Pancreas (tissue), 10 donors: ENCODE measurements around the gene WDR38. TPM values are rescaled to one million over a fixed set of nuclear protein-coding genes. Genes with fewer than 3 reads are reported as not detected.

Source experiments
- ATAC-seq, 4 donors: fragments of 200-7000 bp; cut with Tn5 transposase; one replicate each; pipeline versions ENCODE4 v1.8.0 to v1.9.1; 2020; ENCODE audit warnings: mild to moderate bottlenecking in 4 of 4, moderate library complexity in 4 of 4
- DNase-seq, 6 donors: peaks; one replicate each; pipeline ENCODE4 v3.0.0-alpha.2; 2020
- FAIRE-seq: peaks from 2 replicates; lab custom pipeline; 2012; peaks lifted over from hg19 to GRCh38; lab: Jason Lieb, UNC
- H3K27ac ChIP-seq, 4 donors: fragments of 200-600 bp; sonication (generic); 1 replicate in 3 of 4; 2 replicates in 1 of 4; pipeline versions ENCODE4 v1.5.0 to v1.8.0; 2020
- H3K27me3 ChIP-seq, 4 donors: fragments of 200-600 bp; one replicate each; pipeline ENCODE4 v1.8.0; 2021
- H3K36me3 ChIP-seq, 3 donors: fragments of 200-600 bp; sonication (generic) in 1 of 3; one replicate each; pipeline versions ENCODE4 v1.5.0 to v1.8.0; 2020 to 2021
- H3K4me1 ChIP-seq, 3 donors: fragments of 200-600 bp; one replicate each; pipeline ENCODE4 v1.8.0; 2021
- H3K4me3 ChIP-seq, 4 donors: fragments of 200-600 bp; sonication (generic) in 2 of 4; one replicate each; pipeline versions ENCODE4 v1.5.0 to v1.8.0; 2020 to 2021
- H3K9me3 ChIP-seq, 4 donors: fragments of 200-600 bp; one replicate each; pipeline ENCODE4 v1.8.0; 2021
- CTCF ChIP-seq, 4 donors: fragments of 200-600 bp; sonication (generic) in 3 of 4; IDR thresholded peaks; one replicate each; pipeline versions ENCODE4 v1.5.0 to v1.8.0; 2021; ENCODE audit warnings: antibody characterized with exemption in 4 of 4
- WGBS, 2 donors: extraction: QIAGEN DNeasy Blood & Tissue Kit; methylation state at CpG; one replicate each; pipeline ENCODE4 v1.1.7; 2013; 5-methylcytosine and 5-hydroxymethylcytosine counted together
- intact Hi-C, 3 donors: fragments of 100-400 bp; cut with DNase I; formaldehyde crosslinking; loops; one replicate each; pipeline versions ENCODE4 v1.11.1 to v1.14.2; 2022
- polyA plus RNA-seq, 2 donors: library from polyadenylated mRNA; stranded (reverse); fragments of 200-250 nt; gene quantifications; one replicate each; pipeline ENCODE4 v1.2.3, GENCODE V29; 2013
- total RNA-seq, 6 donors: library from RNA; stranded (reverse); fragmentation: NEBNext Ultra II Directional in 4 of 6; extraction: Animal tissue kit (Norgen Biotek cat#: 25700) in 4 of 6; gene quantifications; one replicate each; pipeline versions ENCODE4 v1.2.1 to v1.2.4, GENCODE V29; 2021 to 2023
- donor health status: healthy with polysubstance abuse.
- donor health status: DM: no; HTN: no; CAD: no; lungs with moderate emphysema.
- donor health status: DM: no; HTN: no; CAD: no.
- donor health status: control.
- donor health status: control.
- donor health status: Bipolar disorder and iron deficiency.
- donor health status: DM: yes; HTN: yes; CAD: no.
- donor health status: DM: no; HTN: no; CAD: no.
- donor health status: DM: no; HTN: no; CAD: no.
- donor health status: DM: yes; HTN: yes; CAD: no.

The WDR38 gene, protein sequence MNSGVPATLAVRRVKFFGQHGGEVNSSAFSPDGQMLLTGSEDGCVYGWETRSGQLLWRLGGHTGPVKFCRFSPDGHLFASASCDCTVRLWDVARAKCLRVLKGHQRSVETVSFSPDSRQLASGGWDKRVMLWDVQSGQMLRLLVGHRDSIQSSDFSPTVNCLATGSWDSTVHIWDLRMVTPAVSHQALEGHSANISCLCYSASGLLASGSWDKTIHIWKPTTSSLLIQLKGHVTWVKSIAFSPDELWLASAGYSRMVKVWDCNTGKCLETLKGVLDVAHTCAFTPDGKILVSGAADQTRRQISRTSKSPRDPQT
- under 1 TPM in 1 of 6 donors, not detected in 5; 0.13 TPM for total RNA-seq
- not detected for polyA plus RNA-seq

DNA sequence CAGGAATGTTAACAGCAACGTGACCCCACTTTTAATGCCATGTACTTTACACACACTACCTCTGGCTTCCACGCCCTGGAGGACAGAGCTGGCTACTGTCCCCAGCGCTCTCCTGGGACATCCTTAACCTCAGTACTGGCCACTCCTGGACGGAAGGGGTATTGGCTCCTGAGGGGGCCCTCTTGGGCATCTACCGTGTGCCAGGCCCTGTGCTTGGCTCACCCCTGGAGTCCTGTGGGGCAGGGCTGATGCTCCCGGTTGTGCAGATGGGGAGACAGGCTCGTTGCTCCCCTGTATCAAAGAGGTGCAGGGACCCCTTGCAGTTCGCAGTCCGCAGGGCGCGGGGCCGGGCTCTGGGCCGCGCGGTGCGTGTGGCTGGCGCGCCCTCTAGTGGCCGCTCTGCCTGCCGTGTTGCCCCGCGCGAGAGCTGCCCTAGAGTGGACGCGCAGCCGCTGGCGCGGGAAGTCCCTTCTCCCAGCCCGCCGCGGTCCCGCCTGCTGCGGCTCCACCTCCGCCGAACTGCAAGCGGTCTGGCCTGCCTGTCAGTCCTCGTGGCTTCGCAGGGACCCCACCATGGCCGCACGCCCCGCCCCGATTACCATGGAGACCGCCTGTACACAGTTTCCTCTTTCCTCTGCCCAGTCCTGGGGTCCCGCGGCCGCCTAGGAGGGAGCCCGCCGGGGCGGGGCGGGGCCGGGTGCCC lies at the start of gene WDR38:
TSS of gene WDR38 (plus strand) at position 632 of the 703 bp plus-strand sequence. CDS start 72 bp downstream, outside the sequence.
- H3K27ac ChIP-seq, result no peak within 1 kb of the TSS
- peaks cover 0 to 6% (median 0%) of the 10 kb centered on the region in 3 donors for H3K4me1 ChIP-seq
- ATAC-seq, result peak; percentile 89 to 92 (median 91)
- TF ChIP-seq CTCF (IDR thresholded peaks at IDR 0.05), result peak; percentile 94 to 99 (median 98)
- H3K4me3 ChIP-seq, result peak within 1 kb of the TSS in 3 of 4 donors; percentile 19 to 47 (median 34)
- peaks cover 0 to 12% (median 0%) of the 10 kb centered on the region in 3 donors for H3K36me3 ChIP-seq
- H3K27me3 ChIP-seq, result no peaks in the 10 kb centered on the region
- 1 to 2% methylated on average over 35 to 51 of the region's 51 CpGs for WGBS, 2 donors
- no peak for FAIRE-seq
- intact Hi-C loops, result loop anchor here (2.0 to 10.0 kb wide), 4 partner anchors 61 to 80 kb away; no protein-coding TSS in a partner anchor
- peak; percentile 60 to 94 (median 76) for DNase-seq
- H3K9me3 ChIP-seq, result no peaks in the 10 kb centered on the region

DNA sequence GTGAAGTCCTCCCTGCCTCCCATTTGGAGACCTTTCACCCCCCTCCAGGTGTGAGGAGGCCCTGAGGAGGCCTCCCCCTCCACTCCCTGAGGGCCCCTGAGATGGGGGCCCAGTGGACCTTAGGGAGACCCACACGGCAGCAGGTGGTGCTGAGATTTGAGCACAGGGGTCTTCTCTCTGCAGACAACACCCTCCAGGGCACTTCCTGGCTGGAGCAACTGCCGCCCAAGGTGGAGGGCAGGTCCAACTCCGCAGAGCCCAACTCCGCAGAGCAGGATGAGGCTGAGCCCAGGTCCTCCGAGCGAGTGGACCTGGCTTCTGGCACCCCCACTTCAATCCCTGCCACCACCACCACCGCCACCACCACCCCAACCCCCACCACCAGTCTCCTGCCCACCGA lies 49.3 kb upstream of the WDR38 start:
- no peaks in the 10 kb centered on the region for H3K9me3 ChIP-seq
- no peaks in the 10 kb centered on the region for H3K36me3 ChIP-seq
- no peak overlapping the region for H3K27ac ChIP-seq
- WGBS, 2 donors, result 93 to 97% methylated on average over 8 of the region's 8 CpGs
- H3K4me3 ChIP-seq, result no peak overlapping the region
- intact Hi-C loops, result no loop called here
- H3K4me1 ChIP-seq, result peaks cover 13 to 16% (median 15%) of the 10 kb centered on the region in 3 donors
- no peak for FAIRE-seq
- no peaks in the 10 kb centered on the region for H3K27me3 ChIP-seq
- no peak for TF ChIP-seq CTCF (IDR thresholded peaks at IDR 0.05)
- no peak for DNase-seq
- ATAC-seq, result no peak

DNA sequence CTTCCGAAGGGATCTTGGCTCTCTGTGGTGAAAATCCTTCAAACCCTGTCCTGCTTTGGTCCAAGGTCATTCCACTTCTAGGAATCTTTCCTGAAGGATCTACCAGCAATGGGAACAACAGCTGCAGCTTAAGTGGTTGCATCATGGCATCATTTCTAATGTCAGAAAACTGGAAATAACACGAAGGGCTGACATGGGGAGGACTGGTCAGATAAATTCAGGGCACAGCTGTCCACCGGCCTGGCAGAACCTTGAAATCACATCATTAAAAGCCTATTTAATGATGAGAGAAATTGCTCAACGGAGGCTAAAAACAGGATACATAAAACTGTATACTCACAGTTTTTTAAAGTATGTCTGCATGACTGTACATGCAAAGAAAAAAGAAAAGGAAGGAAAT lies 48.1 kb upstream of the WDR38 start:
- Histone ChIP-seq H3K4me1 (peaks cover under 1 to 7% (median 3%) of the 10 kb centered on the region in 3 donors), H3K36me3 (no peaks in the 10 kb centered on the region), H3K27ac (no peak overlapping the region), H3K9me3 (no peaks in the 10 kb centered on the region), H3K27me3 (no peaks in the 10 kb centered on the region), H3K4me3 (no peak overlapping the region)
- WGBS, 2 donors, result 59 to 62% methylated on average over 4 of the region's 4 CpGs
- TF ChIP-seq CTCF (IDR thresholded peaks at IDR 0.05), result no peak
- no peak for FAIRE-seq
- no peak for DNase-seq
- intact Hi-C loops, result no loop called here
- no peak for ATAC-seq

DNA sequence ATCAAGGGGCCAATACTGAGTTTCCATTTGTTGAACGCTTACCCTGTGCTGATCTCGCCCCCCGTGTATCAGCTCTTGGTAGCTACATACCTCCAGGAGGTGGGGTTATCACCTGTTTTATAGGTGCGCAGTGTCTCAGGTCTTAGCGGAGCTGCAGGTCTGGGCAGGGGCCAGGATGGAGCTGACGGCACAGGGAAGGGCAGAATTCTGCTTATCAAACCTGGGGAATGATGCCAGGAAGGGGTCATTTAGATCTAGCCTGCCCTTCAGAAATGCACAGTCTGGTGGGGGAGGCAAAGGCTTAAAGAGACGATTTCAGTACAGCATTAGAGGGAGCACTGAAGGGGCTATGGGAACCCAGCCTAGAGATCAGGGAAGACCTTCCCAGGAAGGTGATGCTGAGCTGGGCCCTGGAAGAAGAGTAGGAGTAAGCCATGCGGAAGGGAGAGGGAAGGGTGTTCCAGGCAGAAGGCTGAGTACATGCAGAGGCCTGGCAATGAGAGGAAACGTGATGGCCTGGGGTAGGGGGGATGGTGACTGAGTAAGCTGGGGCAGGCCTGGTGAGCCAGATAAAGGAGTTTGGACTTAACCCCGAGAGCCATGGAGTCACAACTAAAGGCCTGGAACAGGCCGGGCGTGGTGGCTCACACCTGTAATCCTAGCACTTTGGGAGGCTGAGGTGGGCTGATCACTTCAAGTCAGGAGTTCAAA lies 44.9 kb upstream of the WDR38 start:
- 88% methylated on average over 12 of the region's 12 CpGs for WGBS, 2 donors
- intact Hi-C loops, result no loop called here
- no peak overlapping the region for H3K4me3 ChIP-seq

More for the DNA sequence above, 44.9 kb upstream of the WDR38 start:
- Histone ChIP-seq H3K36me3 (no peaks in the 10 kb centered on the region), H3K9me3 (no peaks in the 10 kb centered on the region), H3K27ac (no peak overlapping the region), H3K4me1 (no peaks in the 10 kb centered on the region), H3K27me3 (no peaks in the 10 kb centered on the region)
- no peak for ATAC-seq
- FAIRE-seq, result no peak
- no peak for DNase-seq
- TF ChIP-seq CTCF (IDR thresholded peaks at IDR 0.05), result no peak
